ENCODE data around the gene CCDC33. TPM values are rescaled to one million over a fixed set of nuclear protein-coding genes. Genes with fewer than 3 reads are reported as not detected.

The CCDC33 gene
- total and polyA plus RNA-seq, 2 donors from 2014 or later: 0.63 TPM; not detected in 1

GRCh38 chr15:74295800-74296199 lies 59.7 kb downstream of the CCDC33 start:
- no peak for DNase-seq
- Histone ChIP-seq H3K4me1 (ENCODE audit: control insufficient read depth in 2 of 3, insufficient read depth in 2 of 3, low read depth in 1 of 3, low read length in 3 of 3) (no peaks in the 10 kb centered on the region), H3K27me3 (ENCODE audit: control insufficient read depth, insufficient read depth, low read length) (no peaks in the 10 kb centered on the region), H3K4me3 (ENCODE audit: low read length in 3 of 3) (no peak overlapping the region), H3K9ac (ENCODE audit: low read length in 3 of 3) (no peak overlapping the region), H3K9me3 (ENCODE audit: control insufficient read depth in 2 of 3, insufficient read depth in 1 of 3, low read length in 3 of 3) (no peaks in the 10 kb centered on the region), H3K27ac (ENCODE audit: low read depth in 2 of 2, low read length in 2 of 2) (no peak overlapping the region), H3K36me3 (ENCODE audit: control insufficient read depth in 2 of 3, insufficient read depth in 3 of 3, low read length in 3 of 3) (no peaks in the 10 kb centered on the region)
- FAIRE-seq: no peak
- no peak for TF ChIP-seq CTCF (IDR thresholded peaks at IDR 0.05; ENCODE audit: borderline replicate concordance, extremely low read depth, insufficient read depth)
- intact Hi-C loops (cut with DNase I): no loop called here

GRCh38 chr15:74297887-74298286 lies 61.8 kb downstream of the CCDC33 start:
- Histone ChIP-seq H3K27me3 (ENCODE audit: control insufficient read depth, insufficient read depth, low read length) (no peaks in the 10 kb centered on the region), H3K9me3 (ENCODE audit: control insufficient read depth in 2 of 3, insufficient read depth in 1 of 3, low read length in 3 of 3) (no peaks in the 10 kb centered on the region), H3K27ac (ENCODE audit: low read depth in 2 of 2, low read length in 2 of 2) (no peak overlapping the region), H3K4me1 (ENCODE audit: control insufficient read depth in 2 of 3, insufficient read depth in 2 of 3, low read depth in 1 of 3, low read length in 3 of 3) (peaks cover 0 to 2% (median 0%) of the 10 kb centered on the region in 3 donors), H3K4me3 (ENCODE audit: low read length in 3 of 3) (no peak overlapping the region), H3K36me3 (ENCODE audit: control insufficient read depth in 2 of 3, insufficient read depth in 3 of 3, low read length in 3 of 3) (no peaks in the 10 kb centered on the region), H3K9ac (ENCODE audit: low read length in 3 of 3) (no peak overlapping the region)
- intact Hi-C loops (cut with DNase I): no loop called here
- TF ChIP-seq CTCF (IDR thresholded peaks at IDR 0.05; ENCODE audit: borderline replicate concordance, extremely low read depth, insufficient read depth): no peak
- DNase-seq: no peak
- FAIRE-seq: no peak

- DNase-seq (no peak), FAIRE-seq (no peak)
Measured at GRCh38 chr15:74300057-74300795, 64.1 kb downstream of the CCDC33 start.

More at GRCh38 chr15:74300057-74300795, 64.1 kb downstream of the CCDC33 start:
- no peak for TF ChIP-seq CTCF (IDR thresholded peaks at IDR 0.05; ENCODE audit: borderline replicate concordance, extremely low read depth, insufficient read depth)
- intact Hi-C loops (cut with DNase I): no loop called here
- Histone ChIP-seq H3K36me3 (ENCODE audit: control insufficient read depth in 2 of 3, insufficient read depth in 3 of 3, low read length in 3 of 3) (no peaks in the 10 kb centered on the region), H3K9ac (ENCODE audit: low read length in 3 of 3) (no peak overlapping the region), H3K27me3 (ENCODE audit: control insufficient read depth, insufficient read depth, low read length) (no peaks in the 10 kb centered on the region), H3K27ac (ENCODE audit: low read depth in 2 of 2, low read length in 2 of 2) (no peak overlapping the region), H3K4me3 (ENCODE audit: low read length in 3 of 3) (no peak overlapping the region), H3K9me3 (ENCODE audit: control insufficient read depth in 2 of 3, insufficient read depth in 1 of 3, low read length in 3 of 3) (no peaks in the 10 kb centered on the region), H3K4me1 (ENCODE audit: control insufficient read depth in 2 of 3, insufficient read depth in 2 of 3, low read depth in 1 of 3, low read length in 3 of 3) (peaks cover 0 to 3% (median 0%) of the 10 kb centered on the region in 3 donors)
